Subcutaneous abdominal adipose tissue (tissue), 5 donors: ENCODE results near the gene GNAL.

Experiments
- H3K27ac ChIP-seq: one replicate; pipeline ENCODE4 v1.7.0; 2013; ENCODE audit warnings: low read depth, mild to moderate bottlenecking, inconsistent platforms, low read length, moderate library complexity
- H3K27me3 ChIP-seq, 5 donors: one replicate each; pipeline ENCODE4 v1.7.0; 2013; ENCODE audit warnings: low read length in 5 of 5, inconsistent platforms in 1 of 5; ENCODE audit not compliant: control insufficient read depth in 5 of 5, insufficient read depth in 4 of 5
- H3K36me3 ChIP-seq, 5 donors: one replicate each; pipeline ENCODE4 v1.7.0; 2013; ENCODE audit warnings: low read length in 5 of 5; ENCODE audit not compliant: control insufficient read depth in 5 of 5, insufficient read depth in 5 of 5
- H3K4me1 ChIP-seq, 5 donors: one replicate each; pipeline ENCODE4 v1.7.0; 2013; ENCODE audit warnings: low read length in 5 of 5, mild to moderate bottlenecking in 3 of 5, moderate library complexity in 1 of 5; ENCODE audit not compliant: control insufficient read depth in 5 of 5, insufficient read depth in 5 of 5
- H3K4me3 ChIP-seq, 5 donors: one replicate each; pipeline ENCODE4 v1.7.0; 2013; ENCODE audit warnings: low read length in 5 of 5, low read depth in 1 of 5
- H3K9ac ChIP-seq, 5 donors: one replicate each; pipeline ENCODE4 v1.7.0; 2013; ENCODE audit warnings: low read length in 5 of 5, mild to moderate bottlenecking in 4 of 5, moderate library complexity in 3 of 5
- H3K9me3 ChIP-seq, 5 donors: one replicate each; pipeline ENCODE4 v1.7.0; 2013; ENCODE audit warnings: low read length in 5 of 5; ENCODE audit not compliant: control insufficient read depth in 5 of 5
- donor health status: healthy.
- donor health status: healthy.
- donor health status: healthy.
- donor health status: healthy.
- donor health status: healthy.

GNAL gene

DNA sequence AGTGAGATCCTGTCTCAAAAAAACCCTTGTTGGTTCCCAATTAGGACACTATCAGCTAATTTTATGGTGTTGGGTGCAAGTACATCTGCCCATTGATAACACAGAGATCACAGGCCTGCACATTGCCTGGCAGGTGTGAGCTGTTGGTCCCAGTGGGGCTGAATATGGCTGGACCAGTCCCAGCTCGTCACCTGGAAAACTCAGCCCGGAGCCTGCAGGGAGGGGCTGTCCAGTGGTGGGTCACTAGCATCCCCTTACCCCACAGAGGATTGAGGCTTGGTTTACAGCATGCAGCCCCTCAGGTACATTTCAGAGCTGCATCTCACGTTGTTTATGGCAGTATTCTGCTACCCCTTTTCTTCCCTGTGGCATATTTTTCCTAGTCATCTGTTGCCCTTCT is 121.3 kb downstream of the GNAL start:
- no peak overlapping the region for H3K9ac ChIP-seq
- no peaks in the 10 kb centered on the region for H3K27me3 ChIP-seq
- no peaks in the 10 kb centered on the region for H3K4me1 ChIP-seq
- no peaks in the 10 kb centered on the region for H3K36me3 ChIP-seq
- no peak overlapping the region for H3K4me3 ChIP-seq
- no peak overlapping the region for H3K27ac ChIP-seq
- H3K9me3 ChIP-seq, result no peaks in the 10 kb centered on the region

- no peaks in the 10 kb centered on the region for H3K9me3 ChIP-seq
- H3K4me1 ChIP-seq, result no peaks in the 10 kb centered on the region
- no peak overlapping the region for H3K4me3 ChIP-seq
- no peak overlapping the region for H3K9ac ChIP-seq
- no peaks in the 10 kb centered on the region for H3K27me3 ChIP-seq
- H3K27ac ChIP-seq, result no peak overlapping the region
- no peaks in the 10 kb centered on the region for H3K36me3 ChIP-seq
These were observed 121.9 kb downstream of the GNAL start for GRCh38 chr18:11811009-11811408.

GRCh38 chr18:11817229-11817628 is 128.2 kb downstream of the GNAL start:
- H3K27ac ChIP-seq, result no peak overlapping the region
- peaks cover 0 to 3% (median 0%) of the 10 kb centered on the region in 5 donors for H3K9me3 ChIP-seq
- H3K4me3 ChIP-seq, result no peak overlapping the region
- no peaks in the 10 kb centered on the region for H3K4me1 ChIP-seq
- H3K36me3 ChIP-seq, result no peaks in the 10 kb centered on the region
- H3K27me3 ChIP-seq, result no peaks in the 10 kb centered on the region
- H3K9ac ChIP-seq, result no peak overlapping the region

GRCh38 chr18:11818486-11819203 is 129.6 kb downstream of the GNAL start:
- no peaks in the 10 kb centered on the region for H3K27me3 ChIP-seq
- no peaks in the 10 kb centered on the region for H3K4me1 ChIP-seq
- H3K4me3 ChIP-seq, result no peak overlapping the region
- H3K9me3 ChIP-seq, result peaks cover 0 to 3% (median 0%) of the 10 kb centered on the region in 5 donors
- H3K27ac ChIP-seq, result no peak overlapping the region
- no peaks in the 10 kb centered on the region for H3K36me3 ChIP-seq
- no peak overlapping the region for H3K9ac ChIP-seq

DNA sequence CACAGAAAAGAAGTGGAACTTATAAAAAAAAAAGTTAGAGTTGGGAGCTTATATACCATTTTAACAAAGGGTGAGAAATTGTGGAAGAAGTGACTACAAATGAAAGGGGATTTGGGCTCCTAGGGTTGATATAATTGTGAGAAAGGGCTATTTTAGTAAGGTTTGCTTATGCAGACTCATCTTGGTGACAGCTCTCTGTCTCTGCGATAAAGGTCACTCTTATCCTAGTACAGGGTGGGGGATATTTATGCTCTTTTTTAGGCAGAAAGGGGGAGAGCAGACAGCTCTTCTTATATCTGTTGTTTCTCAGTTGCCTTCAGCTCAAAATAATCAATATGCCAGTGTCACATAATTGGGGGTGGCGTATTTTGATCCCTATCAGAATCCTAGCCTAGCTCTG is 130.9 kb downstream of the GNAL start:
- Histone ChIP-seq H3K9ac (no peak overlapping the region), H3K36me3 (no peaks in the 10 kb centered on the region), H3K4me3 (no peak overlapping the region), H3K27me3 (no peaks in the 10 kb centered on the region), H3K9me3 (peaks cover 0 to 3% (median 0%) of the 10 kb centered on the region in 5 donors), H3K27ac (no peak overlapping the region), H3K4me1 (no peaks in the 10 kb centered on the region)

DNA sequence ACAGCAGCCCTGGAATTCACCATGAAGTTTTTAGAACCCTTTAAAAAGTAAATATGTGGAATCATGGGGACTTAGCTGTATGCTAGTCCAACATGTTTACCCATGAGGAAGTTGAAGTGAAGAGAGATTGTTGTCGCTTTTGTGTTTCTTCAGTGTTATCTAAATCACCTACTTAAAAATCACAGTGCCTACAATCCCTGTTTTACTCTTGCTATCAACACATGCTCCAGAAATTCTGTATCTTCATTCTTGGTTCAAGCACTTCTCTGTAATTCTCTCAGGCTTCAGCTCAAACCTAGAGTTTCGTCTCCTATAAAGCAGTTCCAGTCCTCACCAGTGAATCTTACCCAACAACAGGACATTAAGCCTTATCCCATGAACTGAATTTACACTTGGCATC is 131.6 kb downstream of the GNAL start:
- no peaks in the 10 kb centered on the region for H3K4me1 ChIP-seq
- H3K27ac ChIP-seq, result no peak overlapping the region
- no peak overlapping the region for H3K4me3 ChIP-seq
- peaks cover 0 to 3% (median 0%) of the 10 kb centered on the region in 5 donors for H3K9me3 ChIP-seq
- no peaks in the 10 kb centered on the region for H3K36me3 ChIP-seq
- H3K9ac ChIP-seq, result no peak overlapping the region
- H3K27me3 ChIP-seq, result no peaks in the 10 kb centered on the region

DNA sequence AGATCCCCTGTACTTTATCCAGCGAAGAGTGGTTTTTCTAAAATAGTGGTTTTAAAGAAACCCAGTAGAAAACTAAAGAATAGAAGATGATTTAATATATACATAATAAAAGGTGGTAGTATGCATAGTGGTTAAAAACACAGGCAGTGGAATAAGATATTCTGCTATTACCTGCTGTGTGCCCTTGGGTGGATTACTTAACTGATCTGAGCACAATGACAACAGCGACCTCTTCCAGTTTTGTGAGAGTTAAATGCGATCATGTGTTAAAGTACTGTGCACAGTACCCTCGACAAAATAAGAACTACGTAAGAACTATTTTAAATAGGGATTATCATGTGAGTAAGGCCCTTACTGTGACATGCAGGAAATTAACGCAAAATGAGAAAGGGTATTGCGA is 132.1 kb downstream of the GNAL start:
- H3K27me3 ChIP-seq, result no peaks in the 10 kb centered on the region
- no peak overlapping the region for H3K9ac ChIP-seq
- no peak overlapping the region for H3K27ac ChIP-seq
- H3K9me3 ChIP-seq, result peaks cover 0 to 3% (median 0%) of the 10 kb centered on the region in 5 donors
- no peaks in the 10 kb centered on the region for H3K4me1 ChIP-seq
- H3K4me3 ChIP-seq, result no peak overlapping the region
- no peaks in the 10 kb centered on the region for H3K36me3 ChIP-seq

GRCh38 chr18:11821643-11822237 is 132.7 kb downstream of the GNAL start:
- H3K4me3 ChIP-seq, result no peak overlapping the region
- H3K27ac ChIP-seq, result no peak overlapping the region
- H3K4me1 ChIP-seq, result no peaks in the 10 kb centered on the region
- H3K27me3 ChIP-seq, result no peaks in the 10 kb centered on the region
- no peaks in the 10 kb centered on the region for H3K36me3 ChIP-seq
- H3K9me3 ChIP-seq, result peaks cover 0 to 3% (median 0%) of the 10 kb centered on the region in 5 donors
- H3K9ac ChIP-seq, result no peak overlapping the region

- H3K9me3 ChIP-seq, result peaks cover 0 to 3% (median 0%) of the 10 kb centered on the region in 5 donors
- no peak overlapping the region for H3K9ac ChIP-seq
- no peaks in the 10 kb centered on the region for H3K36me3 ChIP-seq
- H3K4me1 ChIP-seq, result no peaks in the 10 kb centered on the region
- H3K27ac ChIP-seq, result no peak overlapping the region
- no peak overlapping the region for H3K4me3 ChIP-seq
- H3K27me3 ChIP-seq, result no peaks in the 10 kb centered on the region
These were observed 134.5 kb downstream of the GNAL start for GRCh38 chr18:11823545-11823944.

DNA sequence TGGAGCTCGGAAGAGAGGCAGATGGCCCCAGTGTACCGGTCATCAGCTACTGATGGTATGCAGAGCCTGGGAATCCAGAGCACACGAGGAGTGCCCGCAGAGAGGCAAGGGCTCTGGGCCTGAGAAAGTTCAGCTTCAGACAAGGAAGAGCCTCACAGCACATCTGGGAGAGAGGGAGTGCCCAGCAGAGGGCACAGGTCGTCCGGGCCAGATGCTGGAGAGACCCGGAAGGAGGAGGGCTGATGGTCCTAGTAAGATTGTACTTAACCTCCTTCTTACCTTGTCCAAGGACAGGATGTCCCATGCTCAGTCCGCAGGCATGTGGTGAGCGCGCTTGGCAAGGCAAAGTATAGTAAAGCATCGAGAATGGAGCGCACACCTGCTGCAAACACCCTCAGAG is 137.8 kb downstream of the GNAL start:
- H3K9ac ChIP-seq, result no peak overlapping the region
- H3K4me1 ChIP-seq, result no peaks in the 10 kb centered on the region
- H3K4me3 ChIP-seq, result no peak overlapping the region
- H3K27me3 ChIP-seq, result no peaks in the 10 kb centered on the region
- no peak overlapping the region for H3K27ac ChIP-seq
- no peaks in the 10 kb centered on the region for H3K36me3 ChIP-seq
- H3K9me3 ChIP-seq, result no peaks in the 10 kb centered on the region
